Prostate gland (tissue), 2 donors: ENCODE results near the gene GPC5. TPM values are rescaled to one million over a fixed set of nuclear protein-coding genes. Genes with fewer than 3 reads are reported as not detected.
"Not testable (repeated sequence)": the region's sequence is repeated elsewhere in the genome, so short reads cannot be mapped to it uniquely, and the experiment has no call there.

ENCODE experiments used
- DNase-seq: peaks from one replicate; pipeline ENCODE4 v3.0.0-alpha.2; 2019; ENCODE audit warnings: low spot score
- H3K27ac ChIP-seq, 2 donors: fragments of 200-600 bp; sonication (generic); 2 replicates each; pipeline ENCODE4 v1.5.1; 2017 to 2019
- H3K27me3 ChIP-seq: fragments of 200-600 bp; sonication (generic); replicated peaks from 2 replicates; pipeline ENCODE4 v1.5.1; 2019; ENCODE audit not compliant: insufficient read depth
- H3K36me3 ChIP-seq, 2 donors: fragments of 200-600 bp; sonication (generic); 1 replicate in 1 of 2; 2 replicates in 1 of 2; pipeline versions ENCODE4 v1.5.1 to v1.8.1; 2017 to 2019
- H3K4me1 ChIP-seq: fragments of 200-600 bp; sonication (generic); replicated peaks from 2 replicates; pipeline ENCODE4 v1.5.1; 2019
- H3K4me3 ChIP-seq, 2 donors: fragments of 200-600 bp; sonication (generic); 2 replicates each; pipeline ENCODE4 v1.5.1; 2017 to 2019
- H3K9me3 ChIP-seq: fragments of 200-600 bp; sonication (generic); 2 replicates; pipeline ENCODE4 v1.5.1; 2017
- CTCF ChIP-seq, 4 experiments: fragments of 200-600 bp in 2 of 4; fragments of 450-650 bp in 2 of 4; sonication (generic) in 2 of 4; IDR thresholded peaks; 1 replicate in 3 of 4; 2 replicates in 1 of 4; pipeline ENCODE4 v1.5.1; 2016 to 2019; ENCODE audit warnings: antibody characterized with exemption in 4 of 4, mild to moderate bottlenecking in 2 of 4, moderate library complexity in 2 of 4
- POLR2A ChIP-seq: fragments of 450-650 bp; IDR thresholded peaks from one replicate; pipeline ENCODE4 v1.6.1; 2016; ENCODE audit warnings: antibody characterized with exemption, mild to moderate bottlenecking
- POLR2AphosphoS5 ChIP-seq: sonication (generic); formaldehyde crosslinking; IDR thresholded peaks from one replicate; pipeline ENCODE4 v1.6.1; 2017; ENCODE audit warnings: antibody characterized with exemption
- WGBS: methylation state at CpG from one replicate; pipeline ENCODE4 v1.1.5; 2018; 5-methylcytosine and 5-hydroxymethylcytosine counted together
- intact Hi-C: fragments of 100-400 bp; cut with DNase I; formaldehyde crosslinking; loops from one replicate; pipeline ENCODE4 v1.14.2; 2022
- total RNA-seq, 2 donors: library from RNA; depleted of rRNA; stranded (reverse); fragments of >200 nt; gene quantifications; one replicate each; pipeline ENCODE4 v1.1.0, GENCODE V29; 2016

The GPC5 gene
- total RNA-seq, 2 donors from 2014 or later, result 0.23 to 35.0 TPM

GRCh38 chr13:92735909-92736308, 1337.5 kb downstream of the GPC5 start:
- no peak for DNase-seq
- H3K27ac ChIP-seq, result no peak overlapping the region
- H3K4me1 ChIP-seq, result no peaks in the 10 kb centered on the region
- intact Hi-C loops, result no loop called here
- H3K4me3 ChIP-seq, result no peak overlapping the region
- 85% methylated on average over 1 of the region's 1 CpG for WGBS
- TF ChIP-seq POLR2A (no peak), CTCF (IDR thresholded peaks at IDR 0.05) (no peak), POLR2AphosphoS5 (no peak)
- no peaks in the 10 kb centered on the region for H3K9me3 ChIP-seq
- no peaks in the 10 kb centered on the region for H3K36me3 ChIP-seq
- H3K27me3 ChIP-seq, result no peaks in the 10 kb centered on the region

GRCh38 chr13:92739306-92739818, 1340.9 kb downstream of the GPC5 start:
- no peak for DNase-seq
- Histone ChIP-seq H3K27ac (no peak overlapping the region), H3K9me3 (no peaks in the 10 kb centered on the region), H3K4me3 (no peak overlapping the region), H3K36me3 (no peaks in the 10 kb centered on the region), H3K4me1 (no peaks in the 10 kb centered on the region), H3K27me3 (no peaks in the 10 kb centered on the region)
- WGBS, result 41% methylated on average over 2 of the region's 2 CpGs
- TF ChIP-seq CTCF (IDR thresholded peaks at IDR 0.05) (no peak), POLR2AphosphoS5 (no peak), POLR2A (no peak)
- intact Hi-C loops, result no loop called here

GRCh38 chr13:92743992-92744391, 1345.6 kb downstream of the GPC5 start:
- no peaks in the 10 kb centered on the region for H3K36me3 ChIP-seq
- intact Hi-C loops, result no loop called here
- no peak overlapping the region for H3K4me3 ChIP-seq
- TF ChIP-seq POLR2AphosphoS5 (no peak), CTCF (IDR thresholded peaks at IDR 0.05) (no peak), POLR2A (no peak)
- no peak for DNase-seq
- no peaks in the 10 kb centered on the region for H3K9me3 ChIP-seq
- WGBS, result 97% methylated on average over 1 of the region's 1 CpG
- no peak overlapping the region for H3K27ac ChIP-seq
- no peaks in the 10 kb centered on the region for H3K27me3 ChIP-seq
- no peaks in the 10 kb centered on the region for H3K4me1 ChIP-seq

GRCh38 chr13:92745258-92745657, 1346.8 kb downstream of the GPC5 start:
- Histone ChIP-seq H3K27me3 (no peaks in the 10 kb centered on the region), H3K27ac (no peak overlapping the region), H3K4me3 (no peak overlapping the region), H3K9me3 (no peaks in the 10 kb centered on the region), H3K36me3 (no peaks in the 10 kb centered on the region), H3K4me1 (no peaks in the 10 kb centered on the region)
- DNase-seq, result no peak
- intact Hi-C loops, result no loop called here
- no peak for TF ChIP-seq POLR2A

- H3K9me3 ChIP-seq, intact Hi-C loops, H3K36me3 ChIP-seq, H3K27ac ChIP-seq, H3K4me1 ChIP-seq, H3K4me3 ChIP-seq, DNase-seq, H3K27me3 ChIP-seq: not testable (repeated sequence)
- WGBS, result 76% methylated on average over 12 of the region's 12 CpGs
Measured at GRCh38 chr13:92752705-92753104, 1354.3 kb downstream of the GPC5 start.

GRCh38 chr13:92761710-92762109, 1363.3 kb downstream of the GPC5 start:
- Histone ChIP-seq H3K36me3 (no peaks in the 10 kb centered on the region), H3K9me3 (no peaks in the 10 kb centered on the region), H3K27ac (no peak overlapping the region), H3K4me3 (no peak overlapping the region), H3K27me3 (no peaks in the 10 kb centered on the region), H3K4me1 (no peaks in the 10 kb centered on the region)
- intact Hi-C loops, result no loop called here
- 71% methylated on average over 1 of the region's 1 CpG for WGBS
- no peak for DNase-seq
- TF ChIP-seq POLR2A (no peak), POLR2AphosphoS5 (no peak), CTCF (IDR thresholded peaks at IDR 0.05) (no peak)
